HG02610 (cell line): ENCODE measurements around the gene NEO1.

Source experiments
- ATAC-seq: cut with Tn5 transposase; IDR thresholded peaks from one replicate; pipeline ENCODE4 v1.9.1; 2021; ENCODE audit warnings: mild to moderate bottlenecking, moderate library complexity; ENCODE audit not compliant: unreplicated experiment

Gene NEO1

GRCh38 chr15:73324496-73325170 lies 272.4 kb downstream of the NEO1 start:
- no peak for ATAC-seq

GRCh38 chr15:73325191-73325861 lies 273.1 kb downstream of the NEO1 start:
- ATAC-seq: no peak

GRCh38 chr15:73326157-73326556 lies 273.9 kb downstream of the NEO1 start:
- no peak for ATAC-seq

GRCh38 chr15:73328149-73328820 lies 276.0 kb downstream of the NEO1 start:
- ATAC-seq: no peak

GRCh38 chr15:73328981-73329380 lies 276.7 kb downstream of the NEO1 start:
- no peak for ATAC-seq

- no peak for ATAC-seq
Observed at GRCh38 chr15:73329501-73330200, 277.4 kb downstream of the NEO1 start.

- ATAC-seq: no peak
Observed at GRCh38 chr15:73330206-73331051, 278.2 kb downstream of the NEO1 start.

- ATAC-seq: no peak
Observed at GRCh38 chr15:73331501-73331900, 279.2 kb downstream of the NEO1 start.

- ATAC-seq: no peak
Observed at GRCh38 chr15:73331991-73332925, 280.0 kb downstream of the NEO1 start.

GRCh38 chr15:73333001-73333400 lies 280.7 kb downstream of the NEO1 start:
- ATAC-seq: no peak

- ATAC-seq: no peak
Observed at GRCh38 chr15:73334086-73334485, 281.8 kb downstream of the NEO1 start.

GRCh38 chr15:73335026-73335425 lies 282.8 kb downstream of the NEO1 start:
- ATAC-seq: no peak

- no peak for ATAC-seq
Observed at GRCh38 chr15:73335471-73335870, 283.2 kb downstream of the NEO1 start.

- ATAC-seq: no peak
Observed at GRCh38 chr15:73336756-73337155, 284.5 kb downstream of the NEO1 start.

GRCh38 chr15:73337187-73337586 lies 284.9 kb downstream of the NEO1 start:
- ATAC-seq: no peak

- no peak for ATAC-seq
Observed at GRCh38 chr15:73338058-73338457, 285.8 kb downstream of the NEO1 start.

GRCh38 chr15:73338606-73339374 lies 286.5 kb downstream of the NEO1 start:
- ATAC-seq: no peak

GRCh38 chr15:73340502-73341192 lies 288.4 kb downstream of the NEO1 start:
- no peak for ATAC-seq
